HepG2 (cell line): ENCODE data around the gene IGF2BP3. TPM values are rescaled to one million over a fixed set of nuclear protein-coding genes. Genes with fewer than 3 reads are reported as not detected.

Experiments used
- ATAC-seq: fragments of 200-7000 bp; cut with Tn5 transposase; 3 replicates; pipeline ENCODE4 v1.9.1; 2020; ENCODE audit warnings: mild to moderate bottlenecking, moderate library complexity
- BruUV-seq: library from RNA; stranded (reverse); fragments of 400-500 nt; replicated peaks from 2 replicates; lab custom pipeline; 2021; lab: Mats Ljungman, UMichigan
- CTCF ChIA-PET: fragments of 300-600 bp; formaldehyde crosslinking; extraction: SDS; loops from one replicate; lab custom pipeline; 2021; ENCODE audit warnings: low total read pairs, inconsistent platforms, low intra/inter-chr PET ratio; lab: Yijun Ruan, JAX
- POLR2A ChIA-PET: fragments of 350-600 bp; sonication (Branson Sonifier 250); formaldehyde crosslinking; loops from one replicate; lab custom pipeline; 2020; ENCODE audit warnings: antibody characterized with exemption, inconsistent platforms; lab: Yijun Ruan, JAX
- DNase-seq: peaks from one replicate; pipeline ENCODE4 v3.0.0-alpha.2; 2015; ENCODE audit warnings: low spot score
- FAIRE-seq: peaks from 3 replicates; lab custom pipeline; 2011; peaks lifted over from hg19 to GRCh38; lab: Jason Lieb, UNC
- H2AFZ ChIP-seq: one replicate; pipeline ENCODE4 v1.6.1; 2011; ENCODE audit warnings: low read length, inconsistent platforms
- H3K27ac ChIP-seq: fragments of 300-600 bp; 3 replicates; pipeline ENCODE4 v1.8.0; 2011; ENCODE audit warnings: mixed run types, mild to moderate bottlenecking, mixed read lengths, low read length, inconsistent platforms; ENCODE audit not compliant: insufficient read depth; ENCODE audit errors: extremely low read length
- H3K27me3 ChIP-seq, 2 experiments: fragments of 200-600 bp in 1 of 2; 2 replicates in 1 of 2; 3 replicates in 1 of 2; pipeline versions ENCODE4 v1.6.0 to v1.8.0; 2011; ENCODE audit warnings: low read length in 2 of 2, mild to moderate bottlenecking in 2 of 2, moderate library complexity in 2 of 2, inconsistent platforms in 1 of 2; ENCODE audit not compliant: insufficient read depth in 2 of 2, control insufficient read depth in 1 of 2
- H3K36me3 ChIP-seq, 2 experiments: fragments of 200-600 bp in 1 of 2; replicated peaks in 1 of 2; 2 replicates in 1 of 2; 3 replicates in 1 of 2; pipeline versions ENCODE4 v1.5.1 to v1.8.0; 2011; ENCODE audit warnings: low read length in 2 of 2, inconsistent platforms in 1 of 2; ENCODE audit not compliant: insufficient read depth in 2 of 2, control insufficient read depth in 1 of 2
- H3K4me1 ChIP-seq: 2 replicates; pipeline ENCODE4 v1.5.1; 2012; ENCODE audit warnings: low read length, inconsistent platforms; ENCODE audit not compliant: insufficient read depth
- H3K4me2 ChIP-seq: 2 replicates; pipeline ENCODE4 v1.6.0; 2011; ENCODE audit warnings: low read depth, low read length, inconsistent platforms
- H3K4me3 ChIP-seq, 3 experiments: fragments of 200-600 bp in 1 of 3; sonication (generic), shearing (Covaris generic) in 1 of 3; replicated peaks in 1 of 3; 2 replicates each; pipeline ENCODE4 v1.5.1; 2011 to 2016; ENCODE audit warnings: low read length in 3 of 3, inconsistent platforms in 2 of 3, low read depth in 2 of 3, mild to moderate bottlenecking in 2 of 3, control low read depth in 1 of 3, mixed read lengths in 1 of 3; ENCODE audit not compliant: insufficient read depth in 1 of 3
- H3K79me2 ChIP-seq: one replicate; pipeline ENCODE4 v1.6.1; 2011; ENCODE audit warnings: low read length, inconsistent platforms; ENCODE audit not compliant: insufficient read depth
- H3K9ac ChIP-seq: 2 replicates; pipeline ENCODE4 v1.6.0; 2011; ENCODE audit warnings: mild to moderate bottlenecking, low read depth, low read length, inconsistent platforms; ENCODE audit not compliant: insufficient read depth
- H3K9me3 ChIP-seq: 2 replicates; pipeline ENCODE4 v1.5.1; 2012; ENCODE audit warnings: mild to moderate bottlenecking, low read length
- H4K20me1 ChIP-seq: 2 replicates; pipeline ENCODE4 v1.6.0; 2011; ENCODE audit warnings: inconsistent platforms, mild to moderate bottlenecking, low read length, moderate library complexity; ENCODE audit not compliant: insufficient read depth
- DBP ChIP-seq: sonication (generic); formaldehyde crosslinking; IDR thresholded peaks from 2 replicates; pipeline ENCODE4 v1.4.0; 2020; ENCODE audit warnings: missing genetic modification reagents; ENCODE audit errors: not compliant biosample characterization
- FOXM1 ChIP-seq: sonication (generic); formaldehyde crosslinking; IDR thresholded peaks from 2 replicates; pipeline ENCODE4 v1.5.0; 2020; ENCODE audit warnings: missing genetic modification reagents
- HES4 ChIP-seq: sonication (generic); formaldehyde crosslinking; IDR thresholded peaks from 2 replicates; pipeline ENCODE4 v1.9.0; 2021; ENCODE audit warnings: mild to moderate bottlenecking, missing genetic modification reagents, borderline replicate concordance
- HHEX ChIP-seq: IDR thresholded peaks from 2 replicates; pipeline ENCODE4 v1.6.1; 2016; ENCODE audit warnings: control low read depth
- KLF11 ChIP-seq: IDR thresholded peaks from 2 replicates; pipeline ENCODE4 v1.6.1; 2016; ENCODE audit warnings: missing compliant biosample characterization
- NCOA5 ChIP-seq: sonication (generic); formaldehyde crosslinking; IDR thresholded peaks from 2 replicates; pipeline ENCODE4 v1.4.0; 2020; ENCODE audit warnings: missing genetic modification reagents
- PAWR ChIP-seq: sonication (generic); formaldehyde crosslinking; IDR thresholded peaks from 2 replicates; pipeline ENCODE4 v1.4.0; 2020; ENCODE audit warnings: missing genetic modification reagents, mild to moderate bottlenecking, borderline replicate concordance
- POLR2G ChIP-seq: fragments of 200-400 bp; formaldehyde crosslinking; IDR thresholded peaks from 2 replicates; pipeline ENCODE4 v1.6.1; 2018; ENCODE audit warnings: mild to moderate bottlenecking, low read depth, low read length, moderate library complexity
- SETDB1 ChIP-seq: sonication (generic); formaldehyde crosslinking; IDR thresholded peaks from 2 replicates; pipeline ENCODE4 v1.5.1; 2020; ENCODE audit warnings: missing genetic modification reagents, mild to moderate bottlenecking, borderline replicate concordance
- SIX4 ChIP-seq: sonication (generic); formaldehyde crosslinking; IDR thresholded peaks from 2 replicates; pipeline ENCODE4 v1.4.0; 2020; ENCODE audit warnings: missing genetic modification reagents
- TARDBP ChIP-seq: sonication (generic); formaldehyde crosslinking; IDR thresholded peaks from 2 replicates; pipeline ENCODE4 v1.8.0; 2022; ENCODE audit warnings: mild to moderate bottlenecking, missing genetic modification reagents
- ZBTB39 ChIP-seq: sonication (generic); formaldehyde crosslinking; IDR thresholded peaks from 2 replicates; pipeline ENCODE4 v1.5.0; 2020; ENCODE audit warnings: missing genetic modification reagents
- ZNF101 ChIP-seq: sonication (generic); formaldehyde crosslinking; IDR thresholded peaks from 2 replicates; pipeline ENCODE4 v1.4.0; 2020; ENCODE audit warnings: mild to moderate bottlenecking, low read depth, missing genetic modification reagents, borderline replicate concordance
- ZNF710 ChIP-seq: sonication (generic); formaldehyde crosslinking; IDR thresholded peaks from 2 replicates; pipeline ENCODE4 v1.5.0; 2020; ENCODE audit warnings: mild to moderate bottlenecking, missing genetic modification reagents, borderline replicate concordance
- ZNF746 ChIP-seq: sonication (generic); formaldehyde crosslinking; IDR thresholded peaks from 2 replicates; pipeline ENCODE4 v1.8.0; 2022; ENCODE audit warnings: mild to moderate bottlenecking, missing genetic modification reagents
- WGBS: methylation state at CpG from one replicate; pipeline ENCODE4 v1.1.6; 2017; ENCODE audit warnings: low lambda C conversion rate; 5-methylcytosine and 5-hydroxymethylcytosine counted together
- in situ Hi-C: cut with HindIII; loops from 2 replicates; pipeline ENCODE4 v1.10.0; 2017; ENCODE audit warnings: low pct_unique_long_range_greater_than_20kb; ENCODE audit not compliant: extremely low pct_ligation_motif_present
- intact Hi-C: fragments of 100-400 bp; cut with micrococcal nuclease; formaldehyde crosslinking; loops from one replicate; pipeline ENCODE4 v1.10.0; 2022; ENCODE audit not compliant: unreplicated experiment
- polyA plus RNA-seq, 8 experiments: library from polyadenylated mRNA; depleted of rRNA in 3 of 8; stranded (reverse) in 7 of 8; unstranded in 1 of 8; fragments of >200 nt; fragmentation: Illumina TruSeq in 4 of 8; extraction: Trizol in 4 of 8; gene quantifications; 2 replicates each; pipeline versions ENCODE4 v1.2.1 to v1.2.3, GENCODE V29; 2011 to 2016; ENCODE audit warnings: low read depth in 4 of 8, missing spikeins in 1 of 8, mixed read lengths in 1 of 8; ENCODE audit not compliant: insufficient read depth in 1 of 8
- total RNA-seq, 5 experiments: library from RNA; depleted of rRNA; stranded (reverse); fragments of >200 nt; fragmentation: Illumina TruSeq; extraction: Trizol; gene quantifications; 2 replicates each; pipeline ENCODE4 v1.2.3, GENCODE V29; 2016; ENCODE audit warnings: low read depth in 1 of 5

The IGF2BP3 gene
- total and polyA plus RNA-seq, 2 of the 13 experiments (the other 11 are each of a cell fraction or from before 2014, with no cell fraction given), result 37.7 to 39.5 TPM

DNA sequence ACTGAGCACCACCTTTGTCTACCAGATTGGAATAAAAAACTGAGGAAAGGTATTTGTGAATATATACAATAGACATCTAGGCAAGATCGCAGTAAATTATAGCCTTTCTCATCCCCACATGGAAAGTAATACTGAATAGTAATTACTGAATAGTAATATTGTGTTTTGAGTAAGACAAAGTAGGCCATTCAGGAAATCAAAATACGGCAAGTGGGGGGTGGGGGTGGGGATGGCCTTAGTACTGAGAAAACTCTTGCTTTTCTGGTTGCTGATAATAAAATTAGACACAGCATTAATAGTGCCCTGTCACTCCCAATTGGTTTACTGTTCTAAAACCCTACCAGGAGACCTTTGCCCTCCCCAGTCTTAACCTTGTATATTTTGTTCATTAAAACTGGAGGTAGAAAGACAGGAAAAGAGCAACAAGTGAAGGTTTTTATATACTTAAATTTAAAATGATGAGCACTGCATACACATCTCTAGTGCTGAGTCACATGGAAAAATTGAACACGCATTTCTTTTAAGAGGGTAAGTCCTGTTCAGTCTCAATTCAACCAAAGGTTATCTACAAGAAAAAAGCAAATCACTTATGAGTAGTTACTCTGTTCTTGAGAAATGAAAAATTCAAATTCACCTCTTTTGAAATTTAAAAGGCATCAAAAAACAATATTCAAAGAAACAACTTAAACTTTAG, 65.6 kb downstream of the IGF2BP3 start:
- Histone ChIP-seq H2AFZ (no peak overlapping the region), H3K27ac (no peak overlapping the region), H3K79me2 (peaks cover 20% of the 10 kb centered on the region), H3K36me3 (peaks cover 9 to 53% of the 10 kb centered on the region in 2 experiments), H3K27me3 (no peaks in the 10 kb centered on the region), H4K20me1 (no peaks in the 10 kb centered on the region; the same call in 1 of the 2 replicates), H3K4me1 (no peaks in the 10 kb centered on the region), H3K4me2 (no peak overlapping the region), H3K4me3 (no peak overlapping the region), H3K9ac (no peak overlapping the region), H3K9me3 (no peaks in the 10 kb centered on the region)
- no TSS peak for BruUV-seq
- in situ Hi-C loops (no loop called here), intact Hi-C loops (no loop called here)
- ChIA-PET CTCF (no interaction called here), POLR2A (no interaction called here)
- 95% methylated on average over 3 of the region's 3 CpGs for WGBS
- FAIRE-seq (peak; percentile 28), ATAC-seq (no peak), DNase-seq (no peak)
- TF ChIP-seq TARDBP (no peak), POLR2G (no peak), DBP (CRISPR knock-in tag) (no peak), ZNF101 (CRISPR knock-in tag) (no peak), NCOA5 (no peak), SETDB1 (CRISPR knock-in tag) (no peak), PAWR (CRISPR knock-in tag) (no peak), SIX4 (CRISPR knock-in tag) (no peak), ZNF746 (CRISPR knock-in tag) (no peak), ZNF710 (no peak), FOXM1 (CRISPR knock-in tag) (no peak), ZBTB39 (CRISPR knock-in tag) (no peak), KLF11 (no peak), HHEX (CRISPR knock-in tag) (no peak), HES4 (CRISPR knock-in tag) (no peak)
